PC-3 (cell line): ENCODE results near the gene ORAI2. TPM values are rescaled to one million over a fixed set of nuclear protein-coding genes. Genes with fewer than 3 reads are reported as not detected.

ENCODE experiments used
- ATAC-seq: fragments of 200-7000 bp; cut with Tn5 transposase; 2 replicates; pipeline ENCODE4 v1.9.1; 2020; ENCODE audit warnings: mild to moderate bottlenecking, moderate library complexity
- BruUV-seq: library from RNA; stranded (reverse); fragments of 400-500 nt; replicated peaks from 2 replicates; lab custom pipeline; 2021; lab: Mats Ljungman, UMichigan
- CTCF ChIA-PET: fragments of 300-600 bp; sonication (Branson Sonifier 250); formaldehyde crosslinking; loops from one replicate; lab custom pipeline; 2022; ENCODE audit warnings: antibody characterized with exemption; lab: Charles Lee
- POLR2A ChIA-PET: fragments of 300-600 bp; sonication (Branson Sonifier 250); formaldehyde crosslinking; loops from one replicate; lab custom pipeline; 2022; ENCODE audit warnings: antibody characterized with exemption; ENCODE audit not compliant: unreplicated experiment; lab: Charles Lee
- DNase-seq: peaks from one replicate; pipeline ENCODE4 v3.0.0-alpha.2; 2015
- H2AFZ ChIP-seq: fragments of 300-600 bp; sonication (generic); 2 replicates; pipeline ENCODE4 v1.6.0; 2016; ENCODE audit warnings: antibody characterized with exemption, low read length
- H3F3A ChIP-seq: fragments of 300-600 bp; sonication (generic); one replicate; pipeline ENCODE4 v1.6.0; 2017; ENCODE audit warnings: antibody characterized with exemption, low read length, control low read depth, mild to moderate bottlenecking; ENCODE audit not compliant: unreplicated experiment
- H3K27ac ChIP-seq: fragments of 300-600 bp; sonication (generic); 2 replicates; pipeline ENCODE4 v1.5.1; 2016; ENCODE audit warnings: mild to moderate bottlenecking, low read length
- H3K27me3 ChIP-seq: fragments of 300-600 bp; sonication (generic); 2 replicates; pipeline ENCODE4 v1.6.1; 2016; ENCODE audit warnings: low read length, mixed read lengths
- H3K36me3 ChIP-seq: fragments of 300-600 bp; sonication (generic); 2 replicates; pipeline ENCODE4 v1.6.1; 2016; ENCODE audit warnings: low read depth, mixed run types, low read length, mixed read lengths
- H3K4me1 ChIP-seq: fragments of 300-600 bp; sonication (generic); 2 replicates; pipeline ENCODE4 v1.5.1; 2016; ENCODE audit warnings: low read length; ENCODE audit not compliant: insufficient read depth
- H3K4me2 ChIP-seq: fragments of 300-600 bp; sonication (generic); 2 replicates; pipeline ENCODE4 v1.6.0; 2016; ENCODE audit warnings: low read length
- H3K4me3 ChIP-seq: fragments of 300-600 bp; sonication (generic); 2 replicates; pipeline ENCODE4 v1.5.1; 2016; ENCODE audit warnings: mild to moderate bottlenecking, low read length, mixed read lengths
- H3K79me2 ChIP-seq: fragments of 300-600 bp; sonication (generic); 2 replicates; pipeline ENCODE4 v1.6.1; 2017; ENCODE audit warnings: low read length, mixed read lengths
- H3K9ac ChIP-seq: fragments of 300-600 bp; sonication (generic); 2 replicates; pipeline ENCODE4 v1.6.0; 2016; ENCODE audit warnings: mild to moderate bottlenecking, low read length
- H3K9me2 ChIP-seq: fragments of 300-600 bp; sonication (generic); replicated peaks from 2 replicates; pipeline ENCODE4 v1.6.1; 2016; ENCODE audit warnings: mixed run types, low read length, mixed read lengths
- H3K9me3 ChIP-seq: fragments of 300-600 bp; sonication (generic); 2 replicates; pipeline ENCODE4 v1.6.1; 2016; ENCODE audit warnings: low read length, mixed read lengths
- H4K20me1 ChIP-seq: fragments of 300-600 bp; sonication (generic); 2 replicates; pipeline ENCODE4 v1.6.1; 2016; ENCODE audit warnings: low read length, mixed read lengths
- CTCF ChIP-seq: fragments of 300-600 bp; sonication (generic); conservative IDR thresholded peaks from 2 replicates; pipeline ENCODE4 v1.5.1; 2017; ENCODE audit warnings: antibody characterized with exemption, low read depth, mild to moderate bottlenecking, low read length
- EZH2 ChIP-seq: fragments of 300-600 bp; sonication (generic); IDR thresholded peaks from one replicate; pipeline ENCODE4 v1.6.1; 2017; ENCODE audit warnings: antibody characterized with exemption, mild to moderate bottlenecking, low read length; ENCODE audit not compliant: unreplicated experiment
- EZH2phosphoT487 ChIP-seq: fragments of 300-600 bp; sonication (generic); IDR thresholded peaks from 2 replicates; pipeline ENCODE4 v1.6.1; 2018; ENCODE audit warnings: mild to moderate bottlenecking, antibody characterized with exemption, low read length, borderline replicate concordance
- intact Hi-C: fragments of 100-400 bp; cut with micrococcal nuclease; formaldehyde crosslinking; loops from 2 replicates; pipeline ENCODE4 v1.9.0; 2023
- total RNA-seq: library from RNA; depleted of rRNA; stranded (reverse); fragments of >200 nt; gene quantifications from 2 replicates; pipeline ENCODE4 v1.2.3, GENCODE V29; 2014

The ORAI2 gene
- total RNA-seq, 1 experiment from 2014 or later, result 20.8 TPM

GRCh38 chr7:102469972-102470825, 36.8 kb downstream of the ORAI2 start:
- BruUV-seq, result no TSS peak

GRCh38 chr7:102471791-102472125, 38.4 kb downstream of the ORAI2 start:
- TF ChIP-seq EZH2phosphoT487 (no peak), EZH2 (no peak), CTCF (no peak)
- H3K4me1 ChIP-seq, result no peaks in the 10 kb centered on the region
- no peak overlapping the region for H3K4me2 ChIP-seq
- POLR2A ChIA-PET, result no interaction called here
- no peak overlapping the region for H3K9ac ChIP-seq
- no peak overlapping the region for H3K27ac ChIP-seq
- H3K4me3 ChIP-seq, result no peak overlapping the region
- H3K79me2 ChIP-seq, result no peaks in the 10 kb centered on the region
- no peaks in the 10 kb centered on the region for H3K9me2 ChIP-seq
- ATAC-seq (no peak), DNase-seq (no peak)
- CTCF ChIA-PET, result no interaction called here
- intact Hi-C loops, result no loop called here
- no peaks in the 10 kb centered on the region; the same call in 1 of the 2 replicates for H3K36me3 ChIP-seq
- H3K27me3 ChIP-seq, result no peaks in the 10 kb centered on the region
- H4K20me1 ChIP-seq, result no peaks in the 10 kb centered on the region
- BruUV-seq, result no TSS peak
- no peaks in the 10 kb centered on the region for H3K9me3 ChIP-seq
- no peak overlapping the region for H2AFZ ChIP-seq
- no peaks in the 10 kb centered on the region for H3F3A ChIP-seq

More at GRCh38 chr7:102469972-102470825, 36.8 kb downstream of the ORAI2 start:
- H3K4me1 ChIP-seq, result peaks cover 6% of the 10 kb centered on the region; the same call in 1 of the 2 replicates
- H3K27ac ChIP-seq, result no peak overlapping the region
- ATAC-seq (no peak), DNase-seq (no peak)
- no peaks in the 10 kb centered on the region for H3K9me3 ChIP-seq
- no peak overlapping the region for H3K4me3 ChIP-seq
- no peaks in the 10 kb centered on the region; the same call in 1 of the 2 replicates for H3K36me3 ChIP-seq
- peaks cover 7% of the 10 kb centered on the region for H3K79me2 ChIP-seq
- no peaks in the 10 kb centered on the region for H3K9me2 ChIP-seq
- TF ChIP-seq EZH2phosphoT487, result no peak
- no peak for TF ChIP-seq CTCF
- no peak for TF ChIP-seq EZH2
- H4K20me1 ChIP-seq, result no peaks in the 10 kb centered on the region
- intact Hi-C loops, result no loop called here
- CTCF ChIA-PET, result no interaction called here
- H3F3A ChIP-seq, result no peaks in the 10 kb centered on the region
- H3K9ac ChIP-seq, result no peak overlapping the region
- no peak overlapping the region for H3K4me2 ChIP-seq
- no peak overlapping the region for H2AFZ ChIP-seq
- no peaks in the 10 kb centered on the region for H3K27me3 ChIP-seq
- POLR2A ChIA-PET, result no interaction called here
